CD8-positive, alpha-beta memory T cell (primary cell): ENCODE results near the gene SLC29A1. TPM values are rescaled to one million over a fixed set of nuclear protein-coding genes. Genes with fewer than 3 reads are reported as not detected.

Experiments used
- CTCF ChIA-PET: fragments of 350-600 bp; sonication (Branson Sonifier 250); formaldehyde crosslinking; loops from one replicate; lab custom pipeline; 2021; ENCODE audit warnings: antibody characterized with exemption; lab: Charles Lee
- POLR2A ChIA-PET: fragments of 350-600 bp; sonication (Branson Sonifier 250); formaldehyde crosslinking; loops from one replicate; lab custom pipeline; 2021; ENCODE audit warnings: antibody characterized with exemption; lab: Charles Lee
- DNase-seq, 5 donors: peaks; one replicate each; pipeline versions ENCODE4 v3.0.0 to v3.0.0-alpha.2; 2020 to 2022; ENCODE audit warnings: mixed read lengths in 1 of 5
- H3K27ac ChIP-seq: one replicate; pipeline ENCODE4 v1.7.0; 2013; ENCODE audit warnings: low read depth, mild to moderate bottlenecking, low read length, moderate library complexity
- H3K27me3 ChIP-seq: 2 replicates; pipeline ENCODE4 v1.7.0; 2013; ENCODE audit warnings: low read length, mild to moderate bottlenecking; ENCODE audit not compliant: insufficient read depth, poor library complexity, severe bottlenecking
- H3K36me3 ChIP-seq: 2 replicates; pipeline ENCODE4 v1.7.0; 2013; ENCODE audit warnings: mild to moderate bottlenecking, low read length, moderate library complexity; ENCODE audit not compliant: insufficient read depth
- H3K4me1 ChIP-seq: 2 replicates; pipeline ENCODE4 v1.7.0; 2013; ENCODE audit warnings: mild to moderate bottlenecking, low read length, moderate library complexity; ENCODE audit not compliant: insufficient read depth
- H3K4me3 ChIP-seq: 2 replicates; pipeline ENCODE4 v1.7.0; 2013; ENCODE audit warnings: mild to moderate bottlenecking, low read length
- H3K9me3 ChIP-seq: 2 replicates; pipeline ENCODE4 v1.7.0; 2013; ENCODE audit warnings: mild to moderate bottlenecking, low read length
- H3K27ac Mint-ChIP-seq, 8 donors: one replicate each; pipeline ENCODE4 v1.8.0; 2020 to 2021; ENCODE audit warnings: mixed read lengths in 8 of 8, mild to moderate bottlenecking in 6 of 8, inconsistent platforms in 3 of 8, moderate library complexity in 3 of 8
- H3K27me3 Mint-ChIP-seq, 2 donors: one replicate each; pipeline ENCODE4 v1.8.0; 2020 to 2021; ENCODE audit warnings: mixed read lengths in 2 of 2, mild to moderate bottlenecking in 1 of 2, moderate library complexity in 1 of 2
- H3K36me3 Mint-ChIP-seq, 3 donors: one replicate each; pipeline ENCODE4 v1.8.0; 2020 to 2021; ENCODE audit warnings: mixed read lengths in 3 of 3, inconsistent platforms in 1 of 3, mild to moderate bottlenecking in 1 of 3
- H3K4me1 Mint-ChIP-seq, 3 donors: one replicate each; pipeline ENCODE4 v1.8.0; 2020 to 2021; ENCODE audit warnings: mixed read lengths in 3 of 3, inconsistent platforms in 1 of 3, mild to moderate bottlenecking in 1 of 3
- H3K4me3 Mint-ChIP-seq, 7 donors: one replicate each; pipeline ENCODE4 v1.8.0; 2020 to 2021; ENCODE audit warnings: mixed read lengths in 7 of 7, mild to moderate bottlenecking in 6 of 7, moderate library complexity in 4 of 7, inconsistent platforms in 2 of 7
- H3K9me3 Mint-ChIP-seq, 5 donors: one replicate each; pipeline ENCODE4 v1.8.0; 2020 to 2022; ENCODE audit warnings: mixed read lengths in 5 of 5, mild to moderate bottlenecking in 3 of 5, moderate library complexity in 2 of 5, inconsistent platforms in 1 of 5
- polyA plus RNA-seq: library from polyadenylated mRNA; unstranded; fragments of 300-500 nt; fragmentation: Illumina TruSeq; gene quantifications from one replicate; pipeline ENCODE4 v1.2.3, GENCODE V29; 2021
- total RNA-seq, 2 experiments: library from RNA; stranded (reverse); gene quantifications; one replicate each; pipeline ENCODE4 v1.2.3, GENCODE V29; 2021

SLC29A1 gene
- total and polyA plus RNA-seq, 3 experiments from 2014 or later: 3.6 to 116 (median 116) TPM

DNA sequence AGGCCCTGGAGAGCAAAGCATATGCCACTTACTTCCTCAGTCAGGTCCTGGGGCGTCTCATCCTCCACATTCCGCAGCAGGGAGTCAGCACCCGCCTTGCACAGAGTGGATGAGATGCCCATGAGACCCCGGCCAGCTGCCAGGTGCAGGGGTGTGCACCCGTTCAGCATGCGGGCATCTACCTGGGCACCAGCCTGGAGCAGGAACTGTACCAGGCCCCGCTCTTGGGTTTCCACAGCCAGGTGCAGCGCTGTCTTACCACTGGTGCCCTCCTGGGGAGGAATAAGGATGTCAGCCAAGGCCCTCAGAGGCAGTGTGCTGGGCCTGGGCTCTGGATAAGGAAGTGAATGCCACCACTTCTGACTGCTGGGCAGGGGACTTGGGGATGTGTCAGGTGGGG lies 36.6 kb downstream of the SLC29A1 start:
- POLR2A ChIA-PET: no interaction called here

DNA sequence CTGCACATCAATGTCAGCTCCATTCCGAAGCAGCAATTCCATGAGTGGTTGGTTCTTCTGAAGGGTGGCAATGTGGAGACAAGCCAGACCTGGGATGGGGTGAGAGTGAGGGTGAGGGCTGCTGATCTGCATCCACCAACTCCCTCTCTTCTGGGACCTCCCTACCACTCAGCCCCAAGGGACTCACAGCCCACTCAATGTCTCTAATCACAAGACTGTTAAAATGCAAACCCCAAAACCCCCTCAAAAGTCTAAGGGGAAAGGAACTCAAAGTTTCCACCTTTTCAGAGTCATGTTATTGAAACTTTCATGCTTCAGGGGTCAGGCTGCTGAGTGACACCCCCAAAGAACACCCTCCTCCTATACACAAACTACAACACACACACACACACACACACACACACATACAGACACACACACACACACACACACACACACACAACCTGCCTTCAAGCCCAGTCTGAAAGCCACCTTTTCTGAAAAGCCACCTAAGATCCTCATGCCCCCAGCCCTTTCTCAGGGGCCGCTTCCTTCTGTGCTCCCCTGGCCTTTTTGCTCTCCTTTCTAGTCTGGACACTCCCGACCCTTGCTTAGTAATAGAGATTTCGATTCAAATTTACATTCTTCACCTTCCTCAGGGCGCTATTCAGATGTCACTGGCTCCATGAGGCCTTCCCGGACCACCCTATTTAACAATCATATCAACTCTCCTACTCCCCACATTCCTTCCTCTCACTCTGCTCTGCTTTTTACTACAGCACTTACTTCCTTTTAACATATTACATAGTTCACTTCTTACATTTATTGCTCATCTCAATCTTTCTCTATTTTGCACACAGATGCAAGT lies 37.3 kb downstream of the SLC29A1 start:
- no peak overlapping the region for H3K27ac ChIP-seq
- H3K4me1 ChIP-seq: peaks cover 49% of the 10 kb centered on the region
- DNase-seq: peak in 1 of 5 donors; percentile 4
- peaks cover 0 to 1% of the 10 kb centered on the region in 2 donors for H3K27me3 Mint-ChIP-seq
- ChIA-PET POLR2A (interaction anchor here (2.8 kb wide), 1 partner anchor 13 kb away, joined by 21 read pairs; the partner anchor contains the start of gene HSP90AB1), CTCF (interaction anchor here (1.2 kb wide), 1 partner anchor 13 kb away, joined by 4 read pairs; the partner anchor contains the start of gene HSP90AB1)
- peaks cover 0 to 53% (median 7%) of the 10 kb centered on the region in 3 donors for H3K36me3 Mint-ChIP-seq
- H3K27me3 ChIP-seq: no peaks in the 10 kb centered on the region
- no peaks in the 10 kb centered on the region for H3K9me3 ChIP-seq
- peak overlapping the region in 6 of 8 donors; percentile 0 to 96 (median 30) for H3K27ac Mint-ChIP-seq
- peak overlapping the region in 2 of 7 donors; percentile 6 to 75 for H3K4me3 Mint-ChIP-seq
- H3K36me3 ChIP-seq: peaks cover 6% of the 10 kb centered on the region
- no peaks in the 10 kb centered on the region for H3K9me3 Mint-ChIP-seq
- H3K4me1 Mint-ChIP-seq: peaks cover 54 to 68% (median 59%) of the 10 kb centered on the region in 3 donors
- H3K4me3 ChIP-seq: no peak overlapping the region

More for the DNA sequence above, 36.6 kb downstream of the SLC29A1 start:
- peak overlapping the region in 3 of 8 donors; percentile 47 to 96 (median 54) for H3K27ac Mint-ChIP-seq
- no peak overlapping the region for H3K27ac ChIP-seq
- H3K4me3 ChIP-seq: no peak overlapping the region
- peak overlapping the region in 1 of 7 donors; percentile 75 for H3K4me3 Mint-ChIP-seq
- peaks cover 59 to 72% (median 66%) of the 10 kb centered on the region in 3 donors for H3K4me1 Mint-ChIP-seq
- no peaks in the 10 kb centered on the region for H3K27me3 ChIP-seq
- no peaks in the 10 kb centered on the region for H3K9me3 ChIP-seq
- peaks cover 0 to 60% (median 7%) of the 10 kb centered on the region in 3 donors for H3K36me3 Mint-ChIP-seq
- H3K27me3 Mint-ChIP-seq: peaks cover 0 to 1% of the 10 kb centered on the region in 2 donors
- CTCF ChIA-PET: interaction anchor here (1.2 kb wide), 1 partner anchor 12 kb away, joined by 4 read pairs; the partner anchor contains the start of gene HSP90AB1
- H3K9me3 Mint-ChIP-seq: no peaks in the 10 kb centered on the region
- peaks cover 12% of the 10 kb centered on the region for H3K36me3 ChIP-seq
- peaks cover 51% of the 10 kb centered on the region for H3K4me1 ChIP-seq
- peak in 1 of 5 donors; percentile 46 for DNase-seq

DNA sequence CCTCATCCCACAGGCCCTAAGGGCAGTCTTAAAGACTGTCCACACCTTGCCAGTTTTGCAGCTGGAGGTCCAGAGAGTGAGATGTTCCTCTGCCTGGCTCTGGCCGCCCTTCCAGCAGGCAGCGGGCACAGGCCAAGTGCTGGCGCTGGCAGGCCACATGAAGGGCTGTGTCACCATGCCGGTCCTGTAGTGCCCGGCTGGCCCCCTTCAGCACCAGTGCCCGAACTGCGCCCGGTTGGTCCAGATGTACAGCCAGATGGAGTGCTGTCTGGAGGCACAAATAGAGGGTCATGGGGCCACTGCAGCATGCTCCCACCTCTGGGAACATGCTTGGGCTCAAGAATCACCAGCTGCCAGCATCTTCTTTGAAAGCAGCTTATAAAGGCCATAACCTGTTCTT lies 38.2 kb downstream of the SLC29A1 start:
- Histone ChIP-seq H3K27ac (no peak overlapping the region), H3K27me3 (no peaks in the 10 kb centered on the region), H3K4me1 (peaks cover 40% of the 10 kb centered on the region), H3K4me3 (no peak overlapping the region), H3K9me3 (no peaks in the 10 kb centered on the region), H3K36me3 (peaks cover 3% of the 10 kb centered on the region)
- peak overlapping the region in 1 of 7 donors; percentile 75 for H3K4me3 Mint-ChIP-seq
- ChIA-PET CTCF (interaction anchor here (0.7 kb wide), 1 partner anchor 15 kb away, joined by 5 read pairs; the partner anchor contains the start of gene HSP90AB1), POLR2A (interaction anchor here (2.8 kb wide), 1 partner anchor 14 kb away, joined by 21 read pairs; the partner anchor contains the start of gene HSP90AB1)
- H3K36me3 Mint-ChIP-seq: peaks cover 0 to 49% (median 7%) of the 10 kb centered on the region in 3 donors
- H3K27ac Mint-ChIP-seq: peak overlapping the region in 3 of 8 donors; percentile 83 to 99 (median 96)
- peak in 1 of 5 donors; percentile 46 for DNase-seq
- H3K4me1 Mint-ChIP-seq: peaks cover 49 to 61% (median 53%) of the 10 kb centered on the region in 3 donors
- no peaks in the 10 kb centered on the region for H3K9me3 Mint-ChIP-seq
- H3K27me3 Mint-ChIP-seq: peaks cover 0 to 1% of the 10 kb centered on the region in 2 donors

DNA sequence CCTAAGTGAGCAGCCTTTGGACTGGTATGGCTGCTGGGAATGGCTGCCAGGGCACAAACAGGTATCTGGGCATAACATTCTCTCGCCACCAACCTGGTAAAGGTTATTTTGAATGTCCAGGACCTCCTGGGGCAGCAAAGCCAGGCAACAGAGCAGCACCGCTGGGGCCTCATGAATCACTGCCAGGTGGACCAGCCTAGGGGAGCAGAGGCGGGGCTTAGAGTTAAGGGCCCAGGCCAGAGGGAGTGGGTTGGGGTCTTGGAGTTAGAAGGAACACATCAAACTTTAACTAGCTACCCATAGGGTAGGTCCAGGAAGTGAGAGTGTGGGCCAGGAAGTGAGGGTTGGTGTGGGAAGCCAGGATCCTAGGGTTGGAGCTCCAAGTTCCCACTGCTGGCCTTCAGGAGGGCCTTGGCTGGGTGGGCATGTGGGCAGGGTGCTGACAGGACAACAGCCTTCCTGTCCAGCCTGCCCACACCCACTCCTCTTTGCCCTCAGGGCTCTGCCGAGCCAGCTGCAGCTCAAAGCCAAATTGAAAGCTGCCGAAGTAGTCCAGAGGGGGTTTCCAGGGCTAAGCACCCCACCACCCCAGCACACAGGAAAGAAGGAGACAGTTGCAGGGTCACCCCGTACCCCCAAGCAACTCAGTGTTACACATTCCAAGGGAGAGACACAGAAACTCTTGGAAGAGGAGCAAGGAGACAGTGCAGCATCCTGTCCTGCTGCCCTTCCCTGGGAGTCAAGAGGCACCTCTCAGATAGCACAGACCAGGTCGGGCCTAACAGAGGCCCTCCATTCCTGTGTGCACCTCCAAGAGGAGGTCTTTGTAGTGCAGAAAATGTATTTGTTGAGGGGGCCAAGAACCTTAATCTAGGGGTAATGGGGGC lies 39.3 kb downstream of the SLC29A1 start:
- ChIA-PET POLR2A (interaction anchor here (2.8 kb wide), 1 partner anchor 15 kb away, joined by 21 read pairs; the partner anchor contains the start of gene HSP90AB1), CTCF (interaction anchor here (0.9 to 1.2 kb wide), 3 partner anchors 10 to 25 kb away, joined by 3 to 4 read pairs (median 3); partner anchors contain the start of gene HSP90AB1)
- H3K27ac Mint-ChIP-seq: peak overlapping the region; percentile 78 to 99 (median 98)
- H3K27me3 ChIP-seq: no peaks in the 10 kb centered on the region
- peaks cover 48 to 57% (median 55%) of the 10 kb centered on the region in 3 donors for H3K4me1 Mint-ChIP-seq
- peak overlapping the region; percentile 88 to 96 (median 91) for H3K4me3 Mint-ChIP-seq
- H3K36me3 Mint-ChIP-seq: peaks cover 0 to 47% (median 7%) of the 10 kb centered on the region in 3 donors
- H3K36me3 ChIP-seq: peaks cover 3% of the 10 kb centered on the region
- H3K9me3 ChIP-seq: no peaks in the 10 kb centered on the region
- H3K27ac ChIP-seq: peak overlapping the region; percentile 93
- DNase-seq: peak in 1 of 5 donors; percentile 45
- H3K4me1 ChIP-seq: peaks cover 35% of the 10 kb centered on the region
- no peaks in the 10 kb centered on the region for H3K9me3 Mint-ChIP-seq
- H3K27me3 Mint-ChIP-seq: peaks cover 0 to 1% of the 10 kb centered on the region in 2 donors
- peak overlapping the region; percentile 86 for H3K4me3 ChIP-seq

DNA sequence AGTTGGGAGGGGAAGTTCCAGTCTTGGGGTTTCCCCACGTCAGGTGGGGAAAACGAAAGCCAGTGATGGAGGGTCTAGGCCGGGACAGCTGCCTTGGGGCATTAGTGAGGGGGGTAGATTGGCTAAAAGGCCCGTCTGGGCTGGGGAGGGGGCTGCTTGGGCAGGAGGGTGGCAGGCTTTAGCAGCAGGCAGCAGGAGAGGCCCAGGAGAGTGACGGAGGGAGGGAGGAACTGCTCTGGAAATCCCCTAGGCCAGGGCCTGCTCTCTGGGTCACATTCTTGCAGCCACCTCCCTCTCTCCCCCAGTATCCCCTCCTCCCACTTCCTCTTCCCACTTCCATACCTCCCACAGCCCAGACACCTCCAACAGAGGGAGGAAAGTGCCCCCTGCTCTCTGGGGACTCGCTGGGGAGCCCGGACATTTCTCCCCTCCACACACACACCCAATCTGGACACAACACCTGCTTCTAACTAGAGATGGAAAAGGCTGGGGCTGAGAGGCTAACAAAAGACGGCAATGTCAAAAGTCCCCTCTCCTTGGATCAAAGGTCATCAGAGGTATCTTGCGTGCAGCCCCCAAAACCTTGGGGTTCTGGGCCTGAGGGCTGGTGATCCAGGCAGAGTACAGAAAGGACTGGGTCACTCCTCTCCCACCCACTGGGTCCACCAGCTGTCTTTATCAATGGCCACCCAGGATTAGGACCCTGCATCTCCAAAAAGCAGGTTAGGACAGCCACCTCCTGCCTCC lies 40.1 kb downstream of the SLC29A1 start:
- peaks cover 30% of the 10 kb centered on the region for H3K4me1 ChIP-seq
- CTCF ChIA-PET: interaction anchor here (0.9 to 5.5 kb wide), 10 partner anchors 8 to 167 kb away, joined by 3 to 53 read pairs (median 4); partner anchors contain the start of genes AARS2, HSP90AB1 and SLC35B2
- no peaks in the 10 kb centered on the region for H3K36me3 ChIP-seq
- peak overlapping the region; percentile 88 to 96 (median 91) for H3K4me3 Mint-ChIP-seq
- POLR2A ChIA-PET: interaction anchor here (1.5 to 2.8 kb wide), 4 partner anchors 8 to 40 kb away, joined by 4 to 23 read pairs (median 16); partner anchors contain the start of genes HSP90AB1 and SLC29A1
- DNase-seq: peak in 4 of 5 donors; percentile 32 to 66 (median 56)
- peaks cover 44 to 52% (median 47%) of the 10 kb centered on the region in 3 donors for H3K4me1 Mint-ChIP-seq
- H3K9me3 ChIP-seq: no peaks in the 10 kb centered on the region
- H3K4me3 ChIP-seq: peak overlapping the region; percentile 86
- peaks cover 0 to 42% (median 5%) of the 10 kb centered on the region in 3 donors for H3K36me3 Mint-ChIP-seq
- H3K9me3 Mint-ChIP-seq: no peaks in the 10 kb centered on the region
- peaks cover 5% of the 10 kb centered on the region for H3K27me3 ChIP-seq
- peak overlapping the region; percentile 78 to 99 (median 98) for H3K27ac Mint-ChIP-seq
- H3K27ac ChIP-seq: peak overlapping the region; percentile 93
- peaks cover under 1 to 5% of the 10 kb centered on the region in 2 donors for H3K27me3 Mint-ChIP-seq

DNA sequence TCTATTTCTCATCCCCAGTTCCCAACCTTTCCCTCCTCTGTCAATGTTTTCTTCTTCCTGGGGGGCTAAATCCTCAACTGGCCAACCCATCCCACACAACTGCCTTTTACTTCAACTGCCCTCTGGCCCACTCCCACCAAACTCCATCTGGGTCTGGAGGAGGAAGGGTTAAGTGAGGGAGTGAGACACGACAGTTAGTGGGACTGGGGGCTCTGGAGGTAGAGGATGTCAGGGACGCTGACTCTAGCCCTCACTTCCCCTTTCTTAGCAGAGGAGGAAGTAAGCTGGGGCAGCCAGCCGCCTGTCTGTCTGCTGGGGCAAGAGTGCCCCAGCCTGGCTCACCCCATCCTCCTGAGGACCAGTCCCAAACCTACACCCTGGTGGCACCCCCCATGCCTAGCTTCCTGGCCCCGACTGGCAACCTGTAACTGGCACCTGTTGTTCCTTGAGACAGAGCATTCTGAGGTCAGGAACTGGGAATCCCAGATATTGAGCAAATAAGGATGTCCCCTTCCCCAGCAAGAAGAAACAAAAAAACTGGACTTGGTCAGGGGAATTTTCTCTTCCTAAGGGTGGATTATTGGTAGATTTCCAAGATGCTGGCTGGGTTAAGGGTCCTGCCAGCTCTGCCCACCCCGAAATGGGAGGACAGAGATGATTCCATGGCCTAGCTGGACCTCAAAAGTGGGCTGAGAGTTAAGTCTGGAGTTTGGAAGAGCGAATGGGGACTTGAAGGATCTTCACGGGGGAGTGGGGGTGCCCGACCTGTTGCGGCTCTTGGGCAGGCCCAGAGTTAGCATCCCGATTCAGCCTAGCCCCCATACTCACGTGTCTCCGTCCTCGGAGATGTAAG lies 41.0 kb downstream of the SLC29A1 start:
- Mint-ChIP-seq H3K9me3 (no peaks in the 10 kb centered on the region), H3K27me3 (peaks cover 9 to 12% of the 10 kb centered on the region in 2 donors), H3K36me3 (peaks cover 0 to 33% (median 5%) of the 10 kb centered on the region in 3 donors), H3K4me1 (peaks cover 42 to 47% (median 45%) of the 10 kb centered on the region in 3 donors), H3K27ac (peak overlapping the region; percentile 78 to 99 (median 98)), H3K4me3 (peak overlapping the region; percentile 88 to 96 (median 91))
- Histone ChIP-seq H3K4me3 (peak overlapping the region; percentile 86), H3K9me3 (no peaks in the 10 kb centered on the region), H3K36me3 (no peaks in the 10 kb centered on the region), H3K4me1 (peaks cover 30% of the 10 kb centered on the region), H3K27ac (peak overlapping the region; percentile 93), H3K27me3 (peaks cover 13% of the 10 kb centered on the region)
- peak in 4 of 5 donors; percentile 28 to 63 (median 49) for DNase-seq
- POLR2A ChIA-PET: interaction anchor here (1.5 to 2.5 kb wide), 3 partner anchors 9 to 41 kb away, joined by 4 to 23 read pairs (median 10); partner anchors contain the start of genes HSP90AB1 and SLC29A1
- CTCF ChIA-PET: interaction anchor here (0.7 to 5.5 kb wide), 12 partner anchors 9 to 168 kb away, joined by 3 to 53 read pairs (median 4); partner anchors contain the start of genes AARS2, HSP90AB1 and SLC35B2
